ENCODE data around the gene TUBB4B. TPM values are rescaled to one million over a fixed set of nuclear protein-coding genes. Genes with fewer than 3 reads are reported as not detected.

TUBB4B gene
- total RNA-seq: 100 to 1,000 TPM in 2 of 5 donors, 10 to 100 TPM in 3; 50.6 to 118 (median 95.3) TPM
- 58.5 TPM for total RNA-seq (2013)
- 74.4 to 340 (median 181) reads per million in 29 experiments for total RNA-seq

DNA sequence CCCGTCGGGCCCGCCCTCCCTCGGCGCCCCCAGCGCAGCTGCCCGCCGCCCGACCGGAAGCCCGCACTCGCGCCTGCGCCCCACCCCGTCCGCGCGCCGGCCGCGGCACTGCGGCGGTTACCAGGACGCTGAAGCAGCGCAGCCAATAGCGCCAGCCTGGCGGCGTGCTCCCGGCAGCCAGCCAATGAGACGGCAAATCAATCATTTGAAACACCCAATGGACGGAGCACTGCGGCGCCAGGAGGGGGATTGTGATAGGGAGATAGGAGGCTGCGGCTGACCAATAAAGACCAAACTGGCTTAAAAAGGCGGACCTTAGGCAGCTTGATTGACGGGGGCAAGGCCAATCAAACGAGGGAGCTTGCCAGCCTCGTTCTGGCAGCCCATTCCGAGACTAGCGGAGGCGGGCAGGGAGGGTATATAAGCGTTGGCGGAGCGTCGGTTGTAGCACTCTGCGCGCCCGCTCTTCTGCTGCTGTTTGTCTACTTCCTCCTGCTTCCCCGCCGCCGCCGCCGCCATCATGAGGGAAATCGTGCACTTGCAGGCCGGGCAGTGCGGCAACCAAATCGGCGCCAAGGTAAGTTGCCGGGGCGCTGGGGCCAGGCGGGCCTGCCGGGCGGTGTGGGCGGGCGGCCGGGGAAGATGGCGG, at the start of gene TUBB4B:
Gene TUBB4B, plus strand, starts transcription at position 447 of the 649 bp plus-strand sequence. Its CDS starts 74 bp downstream, at position 521.
- Mint-ChIP-seq H3K27me3 (no peaks in the 10 kb centered on the region), H3K4me3 (peak within 1 kb of the TSS; percentile 84 to 90 (median 85)), H3K27ac (peak within 1 kb of the TSS; percentile 90 to 95), H3K36me3 (peaks cover 14% of the 10 kb centered on the region), H3K9me3 (no peaks in the 10 kb centered on the region), H3K4me1 (peaks cover 29 to 40% (median 33%) of the 10 kb centered on the region in 3 donors)
- Histone ChIP-seq H3K27me3 (replicated peaks in 1 of 2; ENCODE audit: control insufficient read depth in 2 of 2, extremely low read depth in 1 of 2, insufficient read depth in 2 of 2, low read length in 1 of 2) (no peaks in the 10 kb centered on the region), H3K9me3 (no peaks in the 10 kb centered on the region), H3K36me3 (ENCODE audit: control insufficient read depth in 2 of 2, extremely low read depth in 1 of 2, insufficient read depth in 1 of 2, low read length in 1 of 2) (peaks cover 3 to 19% of the 10 kb centered on the region in 2 donors), H3K27ac (ENCODE audit: low read length) (peak within 1 kb of the TSS; percentile 70), H3K4me3 (ENCODE audit: control insufficient read depth in 1 of 2, extremely low read depth in 1 of 2, low read length in 1 of 2) (peak within 1 kb of the TSS; percentile 59 to 68), H3K4me1 (ENCODE audit: control insufficient read depth in 1 of 2, extremely low read depth in 1 of 2, insufficient read depth in 2 of 2, low read length in 2 of 2) (peaks cover 4 to 68% of the 10 kb centered on the region in 2 experiments)
- ATAC-seq (replicated peaks in 1 of 4) (peak; percentile 71 to 79 (median 76)), DNase-seq (peak; percentile 88 to 100 (median 98))
- ChIA-PET CTCF (interaction anchor here in 1 of 2 donors (0.5 to 1.6 kb wide), 11 partner anchors 15 to 399 kb away, joined by 3 to 8 read pairs (median 3); partner anchors contain the start of genes AJM1, MAN1B1 and TPRN), POLR2A (interaction anchor here (0.6 to 1.6 kb wide), 15 partner anchors 14 to 514 kb away, joined by 3 to 16 read pairs (median 4); partner anchors contain the start of genes CYSRT1 (in 1 of the 2), MAN1B1 (in 1 of the 2), NELFB (in 1 of the 2) and RNF208 (in 1 of the 2))
- under 1% methylated on average over 61 of the region's 67 CpGs for WGBS (ENCODE audit: insufficient coverage)

- no peak overlapping the region for H3K4me3 ChIP-seq (ENCODE audit: control insufficient read depth in 1 of 2, extremely low read depth in 1 of 2, low read length in 1 of 2)
- H3K4me1 Mint-ChIP-seq: peaks cover 16 to 30% (median 23%) of the 10 kb centered on the region in 3 donors
- no peaks in the 10 kb centered on the region for H3K9me3 Mint-ChIP-seq
- no peaks in the 10 kb centered on the region for H3K27me3 Mint-ChIP-seq
- no peak overlapping the region for H3K27ac Mint-ChIP-seq
- ChIA-PET CTCF (interaction anchor here (0.6 kb wide), 2 partner anchors 41 to 44 kb away, joined by 3 to 6 read pairs; no protein-coding TSS in a partner anchor), POLR2A (interaction anchor here in 1 of 2 donors (0.7 kb wide), 1 partner anchor 554 kb away, joined by 6 read pairs; no protein-coding TSS in a partner anchor)
- no peak overlapping the region for H3K27ac ChIP-seq (ENCODE audit: low read length)
- H3K4me3 Mint-ChIP-seq: no peak overlapping the region
- no peaks in the 10 kb centered on the region for H3K9me3 ChIP-seq
- WGBS (ENCODE audit: insufficient coverage): 93% methylated on average over 18 of the region's 22 CpGs
- H3K27me3 ChIP-seq (replicated peaks in 1 of 2; ENCODE audit: control insufficient read depth in 2 of 2, extremely low read depth in 1 of 2, insufficient read depth in 2 of 2, low read length in 1 of 2): no peaks in the 10 kb centered on the region
- peaks cover 10 to 33% of the 10 kb centered on the region in 2 experiments for H3K4me1 ChIP-seq (ENCODE audit: control insufficient read depth in 1 of 2, extremely low read depth in 1 of 2, insufficient read depth in 2 of 2, low read length in 2 of 2)
- H3K36me3 ChIP-seq (ENCODE audit: control insufficient read depth in 2 of 2, extremely low read depth in 1 of 2, insufficient read depth in 1 of 2, low read length in 1 of 2): peaks cover 5 to 13% of the 10 kb centered on the region in 2 donors
- DNase-seq (no peak), ATAC-seq (replicated peaks in 1 of 4) (no peak)
- peaks cover 5% of the 10 kb centered on the region for H3K36me3 Mint-ChIP-seq
Observed at GRCh38 chr9:137191691-137192447, 49.2 kb upstream of the TUBB4B start.

DNA sequence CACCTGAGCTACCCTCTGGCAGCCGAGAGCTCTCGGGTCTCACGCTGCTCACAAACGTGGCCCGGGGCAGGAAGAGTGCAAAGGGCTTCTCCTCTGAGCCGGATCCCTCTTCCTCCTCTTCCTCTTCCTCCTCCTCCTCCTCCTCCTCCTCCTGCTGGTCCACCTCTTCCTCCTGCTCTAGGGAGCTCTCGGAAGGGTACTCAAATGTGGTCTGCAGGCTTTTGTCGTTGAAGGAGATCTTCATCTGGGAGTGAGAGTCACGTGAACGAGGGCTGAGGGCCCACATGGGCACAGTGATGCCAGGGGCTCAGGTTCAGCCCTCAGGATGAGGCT, 48.7 kb upstream of the TUBB4B start:
- H3K36me3 ChIP-seq (ENCODE audit: control insufficient read depth in 2 of 2, extremely low read depth in 1 of 2, insufficient read depth in 1 of 2, low read length in 1 of 2): peaks cover 5 to 13% of the 10 kb centered on the region in 2 donors
- Mint-ChIP-seq H3K9me3 (no peaks in the 10 kb centered on the region), H3K4me3 (no peak overlapping the region), H3K4me1 (peaks cover 10 to 26% (median 18%) of the 10 kb centered on the region in 3 donors), H3K27me3 (no peaks in the 10 kb centered on the region), H3K36me3 (peaks cover 5% of the 10 kb centered on the region), H3K27ac (no peak overlapping the region)
- peaks cover 4 to 27% of the 10 kb centered on the region in 2 experiments for H3K4me1 ChIP-seq (ENCODE audit: control insufficient read depth in 1 of 2, extremely low read depth in 1 of 2, insufficient read depth in 2 of 2, low read length in 2 of 2)
- DNase-seq (no peak), ATAC-seq (replicated peaks in 1 of 4) (no peak)
- no peak overlapping the region for H3K4me3 ChIP-seq (ENCODE audit: control insufficient read depth in 1 of 2, extremely low read depth in 1 of 2, low read length in 1 of 2)
- H3K9me3 ChIP-seq: no peaks in the 10 kb centered on the region
- H3K27ac ChIP-seq (ENCODE audit: low read length): no peak overlapping the region
- ChIA-PET POLR2A (no interaction called here), CTCF (no interaction called here)
- WGBS (ENCODE audit: insufficient coverage): 90% methylated on average over 8 of the region's 10 CpGs
- no peaks in the 10 kb centered on the region for H3K27me3 ChIP-seq (replicated peaks in 1 of 2; ENCODE audit: control insufficient read depth in 2 of 2, extremely low read depth in 1 of 2, insufficient read depth in 2 of 2, low read length in 1 of 2)

DNA sequence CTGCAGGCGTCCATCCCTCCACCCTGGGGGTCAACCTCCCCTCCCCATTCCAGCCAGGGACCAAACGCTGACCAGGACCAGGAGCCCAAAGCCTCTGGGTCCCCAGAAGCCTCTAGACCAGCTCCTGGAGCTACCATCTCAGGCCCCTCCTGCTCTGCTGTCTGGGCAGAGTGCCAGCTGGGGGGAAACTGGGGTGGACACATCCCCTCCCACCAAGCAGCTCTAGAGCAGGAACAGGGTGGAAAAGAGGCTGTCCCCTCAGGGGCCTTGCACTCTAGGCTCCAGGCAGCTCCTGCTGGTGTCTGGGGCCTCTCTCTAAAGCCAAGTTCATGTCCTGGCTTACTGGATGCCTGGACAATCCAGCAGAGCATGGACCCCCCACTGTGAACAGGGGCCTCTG, 48.2 kb upstream of the TUBB4B start:
- no peak overlapping the region for H3K27ac ChIP-seq (ENCODE audit: low read length)
- H3K9me3 ChIP-seq: no peaks in the 10 kb centered on the region
- H3K27me3 Mint-ChIP-seq: no peaks in the 10 kb centered on the region
- 80% methylated on average over 1 of the region's 2 CpGs for WGBS (ENCODE audit: insufficient coverage)
- CTCF ChIA-PET: no interaction called here
- POLR2A ChIA-PET: no interaction called here
- H3K4me3 ChIP-seq (ENCODE audit: control insufficient read depth in 1 of 2, extremely low read depth in 1 of 2, low read length in 1 of 2): no peak overlapping the region
- H3K27ac Mint-ChIP-seq: no peak overlapping the region
- H3K4me1 ChIP-seq (ENCODE audit: control insufficient read depth in 1 of 2, extremely low read depth in 1 of 2, insufficient read depth in 2 of 2, low read length in 2 of 2): peaks cover 0 to 25% of the 10 kb centered on the region in 2 experiments
- no peaks in the 10 kb centered on the region for H3K27me3 ChIP-seq (replicated peaks in 1 of 2; ENCODE audit: control insufficient read depth in 2 of 2, extremely low read depth in 1 of 2, insufficient read depth in 2 of 2, low read length in 1 of 2)
- H3K4me3 Mint-ChIP-seq: no peak overlapping the region
- no peaks in the 10 kb centered on the region for H3K9me3 Mint-ChIP-seq
- peaks cover 2% of the 10 kb centered on the region for H3K36me3 Mint-ChIP-seq
- DNase-seq (no peak), ATAC-seq (replicated peaks in 1 of 4) (no peak)
- H3K4me1 Mint-ChIP-seq: peaks cover 6 to 22% (median 14%) of the 10 kb centered on the region in 3 donors
- peaks cover 5 to 13% of the 10 kb centered on the region in 2 donors for H3K36me3 ChIP-seq (ENCODE audit: control insufficient read depth in 2 of 2, extremely low read depth in 1 of 2, insufficient read depth in 1 of 2, low read length in 1 of 2)

- Mint-ChIP-seq H3K9me3 (no peaks in the 10 kb centered on the region), H3K4me1 (peaks cover 6 to 25% (median 14%) of the 10 kb centered on the region in 3 donors), H3K4me3 (no peak overlapping the region), H3K27me3 (no peaks in the 10 kb centered on the region), H3K36me3 (peaks cover 2% of the 10 kb centered on the region), H3K27ac (no peak overlapping the region)
- WGBS (ENCODE audit: insufficient coverage): 91% methylated on average over 12 of the region's 14 CpGs
- ChIA-PET CTCF (interaction anchor here in 1 of 2 donors (0.6 kb wide), 1 partner anchor 63 kb away, joined by 7 read pairs; no protein-coding TSS in a partner anchor), POLR2A (no interaction called here)
- H3K27ac ChIP-seq (ENCODE audit: low read length): no peak overlapping the region
- peaks cover 0 to 4% of the 10 kb centered on the region in 2 experiments for H3K27me3 ChIP-seq (replicated peaks in 1 of 2; ENCODE audit: control insufficient read depth in 2 of 2, extremely low read depth in 1 of 2, insufficient read depth in 2 of 2, low read length in 1 of 2)
- peaks cover 5 to 13% of the 10 kb centered on the region in 2 donors for H3K36me3 ChIP-seq (ENCODE audit: control insufficient read depth in 2 of 2, extremely low read depth in 1 of 2, insufficient read depth in 1 of 2, low read length in 1 of 2)
- H3K9me3 ChIP-seq: no peaks in the 10 kb centered on the region
- no peak overlapping the region for H3K4me3 ChIP-seq (ENCODE audit: control insufficient read depth in 1 of 2, extremely low read depth in 1 of 2, low read length in 1 of 2)
- peaks cover 0 to 25% of the 10 kb centered on the region in 2 experiments for H3K4me1 ChIP-seq (ENCODE audit: control insufficient read depth in 1 of 2, extremely low read depth in 1 of 2, insufficient read depth in 2 of 2, low read length in 2 of 2)
- DNase-seq: no peak
- ATAC-seq (replicated peaks in 1 of 4): no peak
Observed at GRCh38 chr9:137193771-137194170, 47.3 kb upstream of the TUBB4B start.

DNA sequence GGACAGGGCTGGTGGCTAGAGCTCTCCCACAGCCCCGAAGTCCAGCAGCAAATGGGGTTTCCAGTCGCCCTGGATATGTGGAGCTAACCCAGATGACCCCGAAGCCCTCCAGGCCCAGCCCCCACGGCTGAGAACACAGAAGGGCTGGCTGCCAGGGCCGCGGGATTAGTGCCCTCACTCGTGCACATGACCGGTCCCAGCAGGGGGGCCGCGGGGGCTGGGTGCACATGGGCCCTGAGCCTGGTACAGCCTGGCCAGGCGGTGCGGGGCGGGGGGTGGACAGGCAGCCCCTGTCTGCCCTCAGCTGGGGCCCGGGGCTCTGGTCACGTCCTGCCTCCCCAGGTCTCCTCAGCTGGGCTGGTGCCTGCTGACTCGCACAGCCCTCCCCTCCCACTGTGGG, 46.7 kb upstream of the TUBB4B start:
- CTCF ChIA-PET: interaction anchor here in 1 of 2 donors (0.6 kb wide), 1 partner anchor 64 kb away, joined by 7 read pairs; no protein-coding TSS in a partner anchor
- Histone ChIP-seq H3K4me1 (ENCODE audit: control insufficient read depth in 1 of 2, extremely low read depth in 1 of 2, insufficient read depth in 2 of 2, low read length in 2 of 2) (peaks cover 0 to 26% of the 10 kb centered on the region in 2 experiments), H3K36me3 (ENCODE audit: control insufficient read depth in 2 of 2, extremely low read depth in 1 of 2, insufficient read depth in 1 of 2, low read length in 1 of 2) (peaks cover 5 to 13% of the 10 kb centered on the region in 2 donors), H3K27ac (ENCODE audit: low read length) (no peak overlapping the region), H3K4me3 (ENCODE audit: control insufficient read depth in 1 of 2, extremely low read depth in 1 of 2, low read length in 1 of 2) (no peak overlapping the region), H3K27me3 (replicated peaks in 1 of 2; ENCODE audit: control insufficient read depth in 2 of 2, extremely low read depth in 1 of 2, insufficient read depth in 2 of 2, low read length in 1 of 2) (peaks cover 0 to 7% of the 10 kb centered on the region in 2 experiments), H3K9me3 (no peaks in the 10 kb centered on the region)
- Mint-ChIP-seq H3K9me3 (no peaks in the 10 kb centered on the region), H3K36me3 (no peaks in the 10 kb centered on the region), H3K4me3 (no peak overlapping the region), H3K4me1 (peaks cover 0 to 19% (median 9%) of the 10 kb centered on the region in 3 donors), H3K27ac (no peak overlapping the region), H3K27me3 (no peaks in the 10 kb centered on the region)
- ATAC-seq (replicated peaks in 1 of 4): no peak
- no peak for DNase-seq
- 91% methylated on average over 15 of the region's 16 CpGs for whole genome bisulfite sequencing (ENCODE audit: insufficient coverage)
- POLR2A ChIA-PET: no interaction called here
